HG03521 (cell line): ENCODE data around the gene PLAU.
"Not testable (repeated sequence)": the region's sequence is repeated elsewhere in the genome, so short reads cannot be mapped to it uniquely, and the experiment has no call there.

Source experiments
- ATAC-seq: cut with Tn5 transposase; IDR thresholded peaks from one replicate; pipeline ENCODE4 v1.9.1; 2021; ENCODE audit warnings: mild to moderate bottlenecking, moderate library complexity; ENCODE audit not compliant: unreplicated experiment

Gene PLAU

GRCh38 chr10:73919481-73919880 lies 8.5 kb downstream of the PLAU start:
- not testable (repeated sequence) for ATAC-seq

GRCh38 chr10:73920089-73920488 lies 9.2 kb downstream of the PLAU start:
- no peak for ATAC-seq

GRCh38 chr10:73922007-73922863 lies 11.3 kb downstream of the PLAU start:
- ATAC-seq, result no peak

GRCh38 chr10:73922864-73923133 lies 11.9 kb downstream of the PLAU start:
- no peak for ATAC-seq

- ATAC-seq, result no peak
Observed at GRCh38 chr10:73923935-73924598, 13.1 kb downstream of the PLAU start.

- ATAC-seq, result no peak
Observed at GRCh38 chr10:73924935-73925334, 14.0 kb downstream of the PLAU start.

- no peak for ATAC-seq
Observed at GRCh38 chr10:73925539-73925938, 14.6 kb downstream of the PLAU start.

GRCh38 chr10:73926152-73926764 lies 15.3 kb downstream of the PLAU start:
- ATAC-seq, result no peak

- ATAC-seq, result not testable (repeated sequence)
Observed at GRCh38 chr10:73930630-73931327, 19.8 kb downstream of the PLAU start.

GRCh38 chr10:73931767-73932619 lies 21.1 kb downstream of the PLAU start:
- ATAC-seq, result no peak

GRCh38 chr10:73932620-73933112 lies 21.7 kb downstream of the PLAU start:
- ATAC-seq, result no peak

GRCh38 chr10:73934074-73934473 lies 23.1 kb downstream of the PLAU start:
- no peak for ATAC-seq

- ATAC-seq, result no peak
Observed at GRCh38 chr10:73935895-73936294, 25.0 kb downstream of the PLAU start.

- no peak for ATAC-seq
Observed at GRCh38 chr10:73937333-73938043, 26.6 kb downstream of the PLAU start.

- no peak for ATAC-seq
Observed at GRCh38 chr10:73940634-73941221, 29.8 kb downstream of the PLAU start.

- ATAC-seq, result no peak
Observed at GRCh38 chr10:73941300-73941699, 30.4 kb downstream of the PLAU start.

- no peak for ATAC-seq
Observed at GRCh38 chr10:73944356-73945100, 33.6 kb downstream of the PLAU start.

GRCh38 chr10:73946253-73947145 lies 35.6 kb downstream of the PLAU start:
- ATAC-seq, result no peak
